HCT116 (cell line): Measurements from ENCODE around the gene UBE3C. TPM values are rescaled to one million over a fixed set of nuclear protein-coding genes. Genes with fewer than 3 reads are reported as not detected.

Experiments used
- ATAC-seq: fragments of 200-7000 bp; cut with Tn5 transposase; 2 replicates; pipeline ENCODE4 v1.9.1; 2020; ENCODE audit warnings: mild to moderate bottlenecking, moderate library complexity
- BruUV-seq: library from RNA; stranded (reverse); fragments of 400-500 nt; replicated peaks from 2 replicates; lab custom pipeline; 2021; lab: Mats Ljungman, UMichigan
- CTCF ChIA-PET: fragments of 300-600 bp; sonication (Branson Sonifier 250); formaldehyde crosslinking; loops from one replicate; lab custom pipeline; 2021; ENCODE audit warnings: antibody characterized with exemption; lab: Charles Lee
- POLR2A ChIA-PET: fragments of 300-600, 350-600 bp; sonication (Branson Sonifier 250); formaldehyde crosslinking; loops from one replicate; lab custom pipeline; 2021; ENCODE audit warnings: antibody characterized with exemption; lab: Charles Lee
- RAD21 ChIA-PET, 2 experiments: fragments of 300-600 bp; sonication (Branson Sonifier 250); formaldehyde crosslinking; loops; one replicate each; lab custom pipeline; 2023; ENCODE audit warnings: low total read pairs in 2 of 2; ENCODE audit not compliant: uncharacterized antibody in 2 of 2, unreplicated experiment in 2 of 2, low non-redundant PET in 1 of 2; lab: Charles Lee
- DNase-seq: peaks from one replicate; pipeline ENCODE4 v3.0.0-alpha.2; 2010; ENCODE audit warnings: low read depth, low spot score
- H2AFZ ChIP-seq: fragments of 200-600 bp; shearing (Covaris generic), sonication (generic); 2 replicates; pipeline ENCODE4 v1.6.1; 2017; ENCODE audit warnings: low read depth, mixed run types, mixed read lengths, antibody characterized with exemption, low read length; ENCODE audit not compliant: poor library complexity, severe bottlenecking
- H3K27ac ChIP-seq: 2 replicates; pipeline ENCODE4 v1.5.1; 2012; ENCODE audit warnings: low read depth, low read length
- H3K27me3 ChIP-seq: fragments of 200-600 bp; sonication (generic); 2 replicates; pipeline ENCODE4 v1.6.1; 2016; ENCODE audit warnings: mixed run types, low read length, mixed read lengths; ENCODE audit not compliant: insufficient read depth
- H3K36me3 ChIP-seq, 2 experiments: fragments of 200-500 bp in 1 of 2; fragments of 200-600 bp in 1 of 2; sonication (Bioruptor generic) in 1 of 2; sonication (generic) in 1 of 2; 2 replicates each; pipeline versions ENCODE4 v1.5.1 to v1.6.1; 2014 to 2016; ENCODE audit warnings: low read length in 2 of 2, inconsistent platforms in 1 of 2, mixed read lengths in 1 of 2, mixed run types in 1 of 2; ENCODE audit not compliant: insufficient read depth in 2 of 2, control insufficient read depth in 1 of 2
- H3K4me1 ChIP-seq, 2 experiments: fragments of 200-600 bp in 1 of 2; sonication (generic) in 1 of 2; 2 replicates each; pipeline versions ENCODE4 v1.5.1 to v1.6.1; 2012 to 2017; ENCODE audit warnings: low read length in 2 of 2, inconsistent platforms in 1 of 2, mild to moderate bottlenecking in 1 of 2, mixed read lengths in 1 of 2, mixed run types in 1 of 2, moderate library complexity in 1 of 2; ENCODE audit not compliant: insufficient read depth in 2 of 2, control insufficient read depth in 1 of 2
- H3K4me2 ChIP-seq: fragments of 200-600 bp; sonication (generic); 2 replicates; pipeline ENCODE4 v1.6.1; 2017; ENCODE audit warnings: mixed run types, low read length, mixed read lengths
- H3K4me3 ChIP-seq, 2 experiments: fragments of 200-600 bp in 1 of 2; sonication (generic) in 1 of 2; replicated peaks in 1 of 2; 2 replicates each; pipeline ENCODE4 v1.5.1; 2011 to 2016; ENCODE audit warnings: low read length in 2 of 2, control low read depth in 1 of 2, low read depth in 1 of 2, mild to moderate bottlenecking in 1 of 2, mixed read lengths in 1 of 2, mixed run types in 1 of 2
- H3K79me2 ChIP-seq: fragments of 200-600 bp; sonication (generic); 2 replicates; pipeline ENCODE4 v1.6.1; 2017; ENCODE audit warnings: mild to moderate bottlenecking, mixed run types, low read length, moderate library complexity, mixed read lengths; ENCODE audit not compliant: insufficient read depth
- H3K9ac ChIP-seq: fragments of 200-600 bp; sonication (generic); 2 replicates; pipeline ENCODE4 v1.6.1; 2016; ENCODE audit warnings: low read length, mixed read lengths
- H3K9me2 ChIP-seq: fragments of 200-600 bp; sonication (generic), shearing (Covaris generic); 2 replicates; pipeline ENCODE4 v1.6.1; 2017; ENCODE audit warnings: mixed run types, mild to moderate bottlenecking, moderate library complexity; ENCODE audit not compliant: insufficient read depth
- H3K9me3 ChIP-seq, 2 experiments: fragments of 200-500 bp in 1 of 2; fragments of 200-600 bp in 1 of 2; sonication (Bioruptor generic) in 1 of 2; sonication (generic) in 1 of 2; 2 replicates each; pipeline ENCODE4 v1.6.1; 2014 to 2017; ENCODE audit warnings: low read length in 2 of 2, mixed read lengths in 2 of 2, inconsistent platforms in 1 of 2, low read depth in 1 of 2, mild to moderate bottlenecking in 1 of 2, mixed run types in 1 of 2, moderate library complexity in 1 of 2; ENCODE audit not compliant: control insufficient read depth in 1 of 2, insufficient read depth in 1 of 2
- H4K20me1 ChIP-seq: fragments of 200-600 bp; sonication (generic), shearing (Covaris generic); 2 replicates; pipeline ENCODE4 v1.6.1; 2017; ENCODE audit warnings: mixed run types, mild to moderate bottlenecking, moderate library complexity; ENCODE audit not compliant: insufficient read depth
- ATF3 ChIP-seq: IDR thresholded peaks from 2 replicates; pipeline ENCODE4 v1.6.1; 2012
- CBX3 ChIP-seq: IDR thresholded peaks from 2 replicates; pipeline ENCODE4 v1.6.1; 2012; ENCODE audit warnings: low read depth
- CEBPB ChIP-seq: IDR thresholded peaks from 2 replicates; pipeline ENCODE4 v1.6.1; 2012; ENCODE audit warnings: low read depth
- CTCF ChIP-seq, 3 experiments: fragments of 200-600 bp in 1 of 3; sonication (generic) in 1 of 3; IDR thresholded peaks in 2 of 3; conservative IDR thresholded peaks in 1 of 3; 2 replicates each; pipeline ENCODE4 v1.5.1; 2012 to 2017; ENCODE audit warnings: low read depth in 2 of 3, low read length in 2 of 3, antibody characterized with exemption in 1 of 3, borderline replicate concordance in 1 of 3, control low read depth in 1 of 3, mild to moderate bottlenecking in 1 of 3, mixed read lengths in 1 of 3, mixed run types in 1 of 3, moderate library complexity in 1 of 3; ENCODE audit not compliant: insufficient read depth in 1 of 3
- EGR1 ChIP-seq: IDR thresholded peaks from 2 replicates; pipeline ENCODE4 v1.6.1; 2012; ENCODE audit warnings: low read depth
- JUND ChIP-seq: IDR thresholded peaks from 2 replicates; pipeline ENCODE4 v1.6.1; 2012
- MAX ChIP-seq: IDR thresholded peaks from 2 replicates; pipeline ENCODE4 v1.6.1; 2012
- RAD21 ChIP-seq: IDR thresholded peaks from 2 replicates; pipeline ENCODE4 v1.6.1; 2012; ENCODE audit warnings: low read depth, mild to moderate bottlenecking
- REST ChIP-seq: IDR thresholded peaks from 2 replicates; pipeline ENCODE4 v1.6.1; 2012; ENCODE audit warnings: low read depth
- SP1 ChIP-seq: IDR thresholded peaks from 2 replicates; pipeline ENCODE4 v1.6.1; 2012; ENCODE audit warnings: low read depth
- SRF ChIP-seq: IDR thresholded peaks from 2 replicates; pipeline ENCODE4 v1.6.1; 2012; ENCODE audit warnings: low read depth
- TCF7L2 ChIP-seq: IDR thresholded peaks from 2 replicates; pipeline ENCODE4 v1.7.0; 2011; ENCODE audit warnings: borderline replicate concordance, inconsistent platforms; ENCODE audit not compliant: insufficient read depth, insufficient read length; ENCODE audit errors: extremely low read depth
- YY1 ChIP-seq: IDR thresholded peaks from 2 replicates; pipeline ENCODE4 v1.6.1; 2011; ENCODE audit warnings: low read length, low read depth, moderate library complexity, mild to moderate bottlenecking; ENCODE audit not compliant: insufficient replicate concordance; ENCODE audit errors: extremely low read depth
- ZFX ChIP-seq: fragments of 450-650 bp; IDR thresholded peaks from 2 replicates; pipeline ENCODE4 v1.6.1; 2017
- ZNF274 ChIP-seq: fragments of 200-500 bp; sonication (Bioruptor generic); IDR thresholded peaks from 2 replicates; pipeline ENCODE4 v1.6.1; 2014; ENCODE audit warnings: mild to moderate bottlenecking, low read depth, low read length, inconsistent platforms
- intact Hi-C: fragments of 100-400 bp; cut with micrococcal nuclease; formaldehyde crosslinking; loops from 2 replicates; pipeline ENCODE4 v1.10.0; 2022
- total RNA-seq: library from RNA; stranded (reverse); gene quantifications from one replicate; pipeline ENCODE4 v1.2.1, GENCODE V29; 2021; ENCODE audit not compliant: unreplicated experiment

The UBE3C gene
- total RNA-seq, 1 experiment from 2014 or later, result 68.3 TPM

- ChIA-PET CTCF (no interaction called here), RAD21 (no interaction called here)
- intact Hi-C loops, result no loop called here
Observed at GRCh38 chr7:157153260-157153659, 14.5 kb downstream of the UBE3C start.

GRCh38 chr7:157155959-157156358 is 17.2 kb downstream of the UBE3C start:
- CTCF ChIA-PET, result no interaction called here
- POLR2A ChIA-PET, result no interaction called here
- no peak for DNase-seq
- Histone ChIP-seq H2AFZ (no peak overlapping the region), H3K4me3 (no peak overlapping the region), H3K36me3 (peaks cover 0 to 7% of the 10 kb centered on the region in 2 experiments; a peak in 1 of 4 replicates), H3K79me2 (peaks cover 100% of the 10 kb centered on the region), H3K27ac (no peak overlapping the region), H3K27me3 (no peaks in the 10 kb centered on the region), H4K20me1 (peaks cover 58% of the 10 kb centered on the region; the same call in 1 of the 2 replicates), H3K9me2 (no peaks in the 10 kb centered on the region), H3K9ac (no peak overlapping the region), H3K4me2 (no peak overlapping the region), H3K4me1 (peaks cover 0 to 8% of the 10 kb centered on the region in 2 experiments; a peak in 1 of 4 replicates), H3K9me3 (no peaks in the 10 kb centered on the region)
- ATAC-seq, result no peak
- BruUV-seq, result no TSS peak
- intact Hi-C loops, result no loop called here
- RAD21 ChIA-PET, result interaction anchor here in 1 of 2 experiments (0.6 kb wide), 1 partner anchor 7 kb away, joined by 4 read pairs; no protein-coding TSS in a partner anchor
- TF ChIP-seq TCF7L2 (no peak), ZNF274 (no peak), RAD21 (no peak), CTCF (IDR thresholded peaks at IDR 0.05 in 2 of 3, conservative IDR thresholded peaks at IDR 0.05 in 1 of 3; ENCODE audit: borderline replicate concordance in 1 of 3, insufficient read depth in 1 of 3, low read depth in 2 of 3, low read length in 2 of 3) (no peak), CBX3 (no peak), SP1 (no peak), CEBPB (no peak), ZFX (no peak), REST (no peak), YY1 (no peak), MAX (no peak), JUND (no peak), ATF3 (no peak), EGR1 (no peak), SRF (no peak)

More at GRCh38 chr7:157153260-157153659, 14.5 kb downstream of the UBE3C start:
- H3K9me2 ChIP-seq, result no peaks in the 10 kb centered on the region
- peaks cover 60% of the 10 kb centered on the region; the same call in 1 of the 2 replicates for H4K20me1 ChIP-seq
- no peak overlapping the region for H3K4me3 ChIP-seq
- no peaks in the 10 kb centered on the region for H3K9me3 ChIP-seq
- TF ChIP-seq ZNF274, result no peak
- POLR2A ChIA-PET, result no interaction called here
- H3K4me1 ChIP-seq, result peaks cover 0 to 8% of the 10 kb centered on the region in 2 experiments; a peak in 1 of 4 replicates
- DNase-seq (no peak), ATAC-seq (no peak)
- H3K27ac ChIP-seq, result no peak overlapping the region
- no peak overlapping the region for H2AFZ ChIP-seq
- no peak overlapping the region for H3K9ac ChIP-seq
- H3K36me3 ChIP-seq, result peaks cover 0 to 3% of the 10 kb centered on the region in 2 experiments; a peak in 1 of 4 replicates
- H3K27me3 ChIP-seq, result no peaks in the 10 kb centered on the region
- peaks cover 100% of the 10 kb centered on the region for H3K79me2 ChIP-seq
- H3K4me2 ChIP-seq, result no peak overlapping the region
- BruUV-seq, result no TSS peak
